Measurements from ENCODE around the gene FDXACB1. TPM values are rescaled to one million over a fixed set of nuclear protein-coding genes. Genes with fewer than 3 reads are reported as not detected.

FDXACB1 gene
- total and polyA plus RNA-seq, 3 donors from 2014 or later: 7.2 to 7.8 (median 7.4) TPM

GRCh38 chr11:111918390-111919256 is 39.7 kb upstream of the FDXACB1 start, which contains the start of gene C11orf52:
C11orf52 (plus strand) TSS chr11:111918913; CDS start chr11:111918973, 60 bp downstream.
- intact Hi-C loops (cut with DNase I; ENCODE audit: low total_unique reads): no loop called here
- Histone ChIP-seq H3K36me3 (ENCODE audit: low read depth, missing control alignments) (no peaks in the 10 kb centered on the region), H3K9me3 (no peaks in the 10 kb centered on the region), H3K27me3 (no peaks in the 10 kb centered on the region), H3K4me3 (peak within 1 kb of the TSS in 1 of 2 donors; percentile 11), H3K4me1 (peaks cover 12% of the 10 kb centered on the region), H3K27ac (no peak within 1 kb of the TSS)
- TF ChIP-seq CTCF (IDR thresholded peaks at IDR 0.05): no peak
- no peak for TF ChIP-seq POLR2A (IDR thresholded peaks at IDR 0.05)
- DNase-seq: no peak
- 54 to 57% methylated on average over 12 to 19 of the region's 19 CpGs for WGBS, 2 donors

GRCh38 chr11:111917788-111918187 is 38.8 kb upstream of the FDXACB1 start:
- no peak for TF ChIP-seq CTCF (IDR thresholded peaks at IDR 0.05)
- no peak for TF ChIP-seq POLR2A (IDR thresholded peaks at IDR 0.05)
- H3K27ac ChIP-seq: no peak overlapping the region
- WGBS, 2 donors: 90 to 95% methylated on average over 3 of the region's 3 CpGs

GRCh38 chr11:111917312-111917711 is 38.3 kb upstream of the FDXACB1 start:
- TF ChIP-seq POLR2A (IDR thresholded peaks at IDR 0.05): no peak
- no peak for TF ChIP-seq CTCF (IDR thresholded peaks at IDR 0.05)
- H3K27ac ChIP-seq: no peak overlapping the region
- H3K9me3 ChIP-seq: no peaks in the 10 kb centered on the region
- H3K4me3 ChIP-seq: no peak overlapping the region
- H3K27me3 ChIP-seq: no peaks in the 10 kb centered on the region
- H3K36me3 ChIP-seq (ENCODE audit: low read depth, missing control alignments): no peaks in the 10 kb centered on the region
- H3K4me1 ChIP-seq: peaks cover 7% of the 10 kb centered on the region
- DNase-seq: no peak
- intact Hi-C loops (cut with DNase I; ENCODE audit: low total_unique reads): no loop called here
- WGBS, 2 donors: 83 to 95% methylated on average over 2 of the region's 2 CpGs

More at GRCh38 chr11:111917788-111918187, 38.8 kb upstream of the FDXACB1 start:
- intact Hi-C loops (cut with DNase I; ENCODE audit: low total_unique reads): no loop called here
- Histone ChIP-seq H3K9me3 (no peaks in the 10 kb centered on the region), H3K27me3 (no peaks in the 10 kb centered on the region), H3K36me3 (ENCODE audit: low read depth, missing control alignments) (no peaks in the 10 kb centered on the region), H3K4me1 (peaks cover 8% of the 10 kb centered on the region), H3K4me3 (no peak overlapping the region)
- no peak for DNase-seq

GRCh38 chr11:111916768-111917167 is 37.8 kb upstream of the FDXACB1 start:
- H3K9me3 ChIP-seq: no peaks in the 10 kb centered on the region
- no peak overlapping the region for H3K27ac ChIP-seq
- no peak for DNase-seq
- WGBS, 2 donors: 92 to 100% methylated on average over 1 of the region's 1 CpG
- no peak overlapping the region for H3K4me3 ChIP-seq
- TF ChIP-seq POLR2A (IDR thresholded peaks at IDR 0.05) (no peak), CTCF (IDR thresholded peaks at IDR 0.05) (no peak)
- intact Hi-C loops (cut with DNase I; ENCODE audit: low total_unique reads): no loop called here
- no peaks in the 10 kb centered on the region for H3K27me3 ChIP-seq
- no peaks in the 10 kb centered on the region for H3K36me3 ChIP-seq (ENCODE audit: low read depth, missing control alignments)
- H3K4me1 ChIP-seq: peaks cover 12% of the 10 kb centered on the region

All from testis (tissue), 3 donors.